ENCODE measurements around the gene RAMP3. TPM values are rescaled to one million over a fixed set of nuclear protein-coding genes. Genes with fewer than 3 reads are reported as not detected.

The RAMP3 gene
- total RNA-seq, 1 experiment from 2014 or later = not detected

GRCh38 chr7:45174328-45174610, 16.7 kb downstream of the RAMP3 start:
- Histone ChIP-seq H3F3A (ENCODE audit: low read length, unreplicated experiment) (no peaks in the 10 kb centered on the region), H3K9ac (ENCODE audit: low read length) (no peak overlapping the region), H3K36me3 (ENCODE audit: low read depth, low read length) (no peaks in the 10 kb centered on the region), H3K27ac (ENCODE audit: low read length) (no peak overlapping the region), H2AFZ (ENCODE audit: low read length) (no peak overlapping the region), H3K9me2 (replicated peaks; ENCODE audit: low read length) (no peaks in the 10 kb centered on the region), H3K27me3 (ENCODE audit: low read length) (peaks cover 14% of the 10 kb centered on the region; the same call in 1 of the 2 replicates), H3K9me3 (ENCODE audit: low read length) (no peaks in the 10 kb centered on the region), H3K4me2 (ENCODE audit: low read length) (no peak overlapping the region), H4K20me1 (ENCODE audit: low read length) (no peaks in the 10 kb centered on the region), H3K79me2 (ENCODE audit: low read length) (no peaks in the 10 kb centered on the region), H3K4me3 (ENCODE audit: low read length) (no peak overlapping the region), H3K4me1 (ENCODE audit: insufficient read depth, low read length) (no peaks in the 10 kb centered on the region)
- ChIA-PET CTCF (no interaction called here), POLR2A (ENCODE audit: unreplicated experiment) (no interaction called here)
- TF ChIP-seq CTCF (conservative IDR thresholded peaks at IDR 0.05; ENCODE audit: low read depth, low read length) (no peak), EZH2 (IDR thresholded peaks at IDR 0.05; ENCODE audit: low read length, unreplicated experiment) (no peak)
- intact Hi-C loops (cut with micrococcal nuclease) = no loop called here
- no TSS peak for BruUV-seq (replicated peaks)
- DNase-seq (no peak), ATAC-seq (no peak)

GRCh38 chr7:45174966-45175765, 17.6 kb downstream of the RAMP3 start:
- POLR2A ChIA-PET (ENCODE audit: unreplicated experiment) = no interaction called here
- intact Hi-C loops (cut with micrococcal nuclease) = no loop called here

More at GRCh38 chr7:45174966-45175765, 17.6 kb downstream of the RAMP3 start:
- BruUV-seq (replicated peaks) = no TSS peak
- Histone ChIP-seq H3K4me3 (ENCODE audit: low read length) (no peak overlapping the region), H2AFZ (ENCODE audit: low read length) (no peak overlapping the region), H3K27ac (ENCODE audit: low read length) (no peak overlapping the region), H3K4me2 (ENCODE audit: low read length) (no peak overlapping the region), H3K4me1 (ENCODE audit: insufficient read depth, low read length) (no peaks in the 10 kb centered on the region), H3K27me3 (ENCODE audit: low read length) (peaks cover 16% of the 10 kb centered on the region), H3F3A (ENCODE audit: low read length, unreplicated experiment) (no peaks in the 10 kb centered on the region), H3K9me2 (replicated peaks; ENCODE audit: low read length) (no peaks in the 10 kb centered on the region), H3K79me2 (ENCODE audit: low read length) (no peaks in the 10 kb centered on the region), H3K9ac (ENCODE audit: low read length) (no peak overlapping the region), H3K36me3 (ENCODE audit: low read depth, low read length) (no peaks in the 10 kb centered on the region), H3K9me3 (ENCODE audit: low read length) (no peaks in the 10 kb centered on the region), H4K20me1 (ENCODE audit: low read length) (no peaks in the 10 kb centered on the region)
- DNase-seq (no peak), ATAC-seq (no peak)
- CTCF ChIA-PET = no interaction called here
- TF ChIP-seq EZH2 (IDR thresholded peaks at IDR 0.05; ENCODE audit: low read length, unreplicated experiment) (no peak), CTCF (conservative IDR thresholded peaks at IDR 0.05; ENCODE audit: low read depth, low read length) (no peak), EZH2phosphoT487 (IDR thresholded peaks at IDR 0.05; ENCODE audit: borderline replicate concordance, low read length) (no peak)
